Right atrium auricular region (tissue), 2 donors: ENCODE measurements around the gene FHAD1. TPM values are rescaled to one million over a fixed set of nuclear protein-coding genes. Genes with fewer than 3 reads are reported as not detected.
"Not testable (repeated sequence)": the region's sequence is repeated elsewhere in the genome, so short reads cannot be mapped to it uniquely, and the experiment has no call there.

ENCODE experiments used
- DNase-seq: peaks from one replicate; pipeline ENCODE4 v3.0.0-alpha.2; 2019; ENCODE audit warnings: low spot score
- H3K27ac ChIP-seq, 2 donors: fragments of 200-600 bp; sonication (generic); 1 replicate in 1 of 2; 2 replicates in 1 of 2; pipeline ENCODE4 v1.5.1; 2016 to 2019
- H3K27me3 ChIP-seq, 2 donors: fragments of 200-600 bp; sonication (generic); one replicate each; pipeline versions ENCODE4 v1.5.1 to v1.6.0; 2017 to 2019
- H3K36me3 ChIP-seq: fragments of 200-600 bp; sonication (generic); one replicate; pipeline ENCODE4 v1.5.1; 2016
- H3K4me1 ChIP-seq, 2 donors: fragments of 200-600 bp; sonication (generic); one replicate each; pipeline versions ENCODE4 v1.5.1 to v1.6.0; 2017 to 2019
- H3K4me3 ChIP-seq, 2 donors: fragments of 200-600 bp; sonication (generic); 1 replicate in 1 of 2; 2 replicates in 1 of 2; pipeline ENCODE4 v1.5.1; 2017 to 2019; ENCODE audit warnings: mild to moderate bottlenecking in 1 of 2, moderate library complexity in 1 of 2
- H3K9me3 ChIP-seq, 2 donors: fragments of 200-600 bp; sonication (generic); one replicate each; pipeline ENCODE4 v1.5.1; 2019
- CTCF ChIP-seq, 2 donors: fragments of 200-600 bp; sonication (generic); IDR thresholded peaks; one replicate each; pipeline ENCODE4 v1.5.1; 2019; ENCODE audit warnings: antibody characterized with exemption in 2 of 2
- total RNA-seq, 2 donors: library from RNA; depleted of rRNA; stranded (reverse); fragments of >200 nt; gene quantifications; one replicate each; pipeline ENCODE4 v1.1.0, GENCODE V29; 2016

FHAD1 gene
- total RNA-seq, 2 donors from 2014 or later: not detected

- no peak for DNase-seq
- H3K9me3 ChIP-seq: no peaks in the 10 kb centered on the region
- no peak for TF ChIP-seq CTCF (IDR thresholded peaks at IDR 0.05)
- H3K36me3 ChIP-seq: no peaks in the 10 kb centered on the region
- no peaks in the 10 kb centered on the region for H3K4me1 ChIP-seq
- H3K27me3 ChIP-seq: no peaks in the 10 kb centered on the region
- no peak overlapping the region for H3K27ac ChIP-seq
- H3K4me3 ChIP-seq: no peak overlapping the region
Observed at GRCh38 chr1:15299179-15299578, 52.2 kb downstream of the FHAD1 start.

DNA sequence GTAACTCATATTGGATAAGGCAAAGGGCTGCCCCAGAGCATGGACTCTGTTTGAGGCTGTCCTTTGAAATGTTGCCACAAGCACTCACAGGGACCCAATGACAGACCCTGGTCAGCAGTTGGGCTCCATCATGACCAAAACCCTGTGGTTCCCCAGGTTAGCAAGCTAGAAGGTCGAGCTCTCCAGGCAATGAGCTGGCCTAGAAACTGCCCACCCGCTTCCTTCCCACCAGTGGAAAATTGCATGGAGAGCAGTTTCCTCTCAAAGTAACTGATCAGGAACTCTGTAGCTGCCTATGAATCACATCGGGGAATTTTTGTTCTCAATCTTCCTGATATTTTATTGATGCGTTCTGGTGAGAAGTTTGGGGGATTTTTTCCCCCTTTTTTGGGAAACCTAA, 52.8 kb downstream of the FHAD1 start:
- Histone ChIP-seq H3K4me1 (no peaks in the 10 kb centered on the region), H3K4me3 (no peak overlapping the region), H3K27ac (no peak overlapping the region), H3K27me3 (no peaks in the 10 kb centered on the region), H3K36me3 (no peaks in the 10 kb centered on the region), H3K9me3 (no peaks in the 10 kb centered on the region)
- DNase-seq: no peak
- TF ChIP-seq CTCF (IDR thresholded peaks at IDR 0.05): no peak

GRCh38 chr1:15303935-15304334, 56.9 kb downstream of the FHAD1 start:
- H3K4me3 ChIP-seq: no peak overlapping the region
- no peaks in the 10 kb centered on the region for H3K9me3 ChIP-seq
- DNase-seq: no peak
- no peaks in the 10 kb centered on the region for H3K27me3 ChIP-seq
- H3K27ac ChIP-seq: no peak overlapping the region
- no peaks in the 10 kb centered on the region for H3K36me3 ChIP-seq
- no peak for TF ChIP-seq CTCF (IDR thresholded peaks at IDR 0.05)
- H3K4me1 ChIP-seq: no peaks in the 10 kb centered on the region

GRCh38 chr1:15304708-15305467, 57.9 kb downstream of the FHAD1 start:
- no peak for DNase-seq
- Histone ChIP-seq H3K9me3 (no peaks in the 10 kb centered on the region), H3K4me3 (no peak overlapping the region), H3K27me3 (no peaks in the 10 kb centered on the region), H3K36me3 (no peaks in the 10 kb centered on the region), H3K4me1 (no peaks in the 10 kb centered on the region), H3K27ac (no peak overlapping the region)
- peak; percentile 68 to 90 for TF ChIP-seq CTCF (IDR thresholded peaks at IDR 0.05)

DNA sequence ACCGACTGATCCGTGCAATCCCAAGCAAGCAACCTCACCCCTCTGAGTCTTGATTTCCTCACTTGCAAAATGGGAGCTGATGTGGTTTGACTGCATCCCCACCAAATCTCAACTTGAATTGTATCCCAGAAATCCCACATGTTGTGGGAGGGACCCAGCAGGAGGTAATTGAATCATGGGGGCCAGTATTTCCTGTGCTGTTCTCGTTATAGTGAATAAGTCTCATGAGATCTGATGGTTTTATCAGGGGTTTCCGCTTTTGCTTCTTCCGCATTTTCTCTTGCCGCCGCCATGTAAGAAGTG, 58.4 kb downstream of the FHAD1 start:
- Histone ChIP-seq H3K27me3 (no peaks in the 10 kb centered on the region), H3K9me3 (no peaks in the 10 kb centered on the region), H3K4me3 (no peak overlapping the region), H3K27ac (no peak overlapping the region), H3K36me3 (no peaks in the 10 kb centered on the region), H3K4me1 (no peaks in the 10 kb centered on the region)
- TF ChIP-seq CTCF (IDR thresholded peaks at IDR 0.05): no peak
- DNase-seq: no peak

DNA sequence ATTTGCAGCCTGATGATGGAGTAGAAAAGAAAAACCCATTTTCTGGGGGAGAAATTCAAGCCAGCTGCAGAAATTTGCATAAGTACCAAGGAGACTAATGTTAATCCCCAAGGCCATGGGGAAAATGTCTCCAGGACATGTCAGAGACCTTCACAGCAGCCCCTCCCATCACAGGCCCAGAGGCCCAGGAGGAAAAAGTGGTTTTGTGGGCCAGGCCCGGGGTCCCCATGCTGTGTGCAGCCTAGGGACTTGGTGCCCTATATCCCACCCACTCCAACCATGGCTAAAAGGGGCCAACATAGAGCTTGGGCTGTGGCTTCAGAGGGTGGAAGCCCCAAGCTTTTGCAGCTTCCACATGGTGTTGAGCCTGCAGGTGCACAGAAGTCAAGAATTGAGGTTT, 59.3 kb downstream of the FHAD1 start:
- not testable (repeated sequence) for H3K4me1 ChIP-seq, H3K27me3 ChIP-seq, H3K4me3 ChIP-seq, H3K36me3 ChIP-seq, H3K27ac ChIP-seq, H3K9me3 ChIP-seq, DNase-seq
